ENCODE results near the gene PTPRN2.

The PTPRN2 gene

GRCh38 chr7:157542068-157543021 lies 1045.3 kb downstream of the PTPRN2 start:
- DNase-seq: no peak

DNA sequence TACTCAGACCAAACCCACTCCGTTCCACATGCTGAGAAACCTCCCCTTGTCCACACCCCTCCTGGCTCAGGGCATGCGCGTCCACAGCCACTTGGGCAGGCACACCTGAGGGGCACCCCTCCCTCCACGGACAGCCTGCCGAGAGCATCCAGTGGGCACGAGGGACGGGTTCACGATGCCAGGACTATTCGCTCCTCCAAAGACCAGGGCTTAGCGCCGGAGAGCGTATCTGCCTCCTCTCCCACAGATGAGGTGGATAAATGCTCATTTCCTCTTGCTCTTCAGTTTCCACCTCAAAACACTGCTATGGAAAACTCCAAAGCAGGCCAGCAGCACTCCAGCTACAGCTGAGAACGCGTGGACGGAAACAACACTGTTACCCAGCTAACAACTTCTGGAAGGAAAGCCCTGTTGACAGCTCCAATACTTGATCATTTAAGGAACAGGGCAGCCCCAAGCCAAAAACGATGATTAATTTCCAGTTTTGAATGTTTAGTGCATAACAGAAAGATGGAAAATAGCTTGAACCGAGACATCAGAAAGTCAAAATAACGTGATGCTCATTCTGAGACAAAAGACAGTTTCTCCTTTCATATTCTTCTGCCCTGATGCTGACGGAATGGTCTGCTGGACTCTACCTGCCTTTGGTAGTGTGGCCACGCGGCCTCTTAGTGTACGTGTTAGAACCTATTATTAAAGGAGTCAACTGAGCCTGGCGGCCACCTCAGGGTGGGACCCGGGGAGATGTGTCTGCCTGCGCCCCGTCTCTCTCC lies 1046.1 kb downstream of the PTPRN2 start:
- DNase-seq: no peak

- DNase-seq: no peak
Observed at GRCh38 chr7:157540606-157541294, 1046.9 kb downstream of the PTPRN2 start.

GRCh38 chr7:157540020-157540419 lies 1047.6 kb downstream of the PTPRN2 start:
- no peak for DNase-seq

DNA sequence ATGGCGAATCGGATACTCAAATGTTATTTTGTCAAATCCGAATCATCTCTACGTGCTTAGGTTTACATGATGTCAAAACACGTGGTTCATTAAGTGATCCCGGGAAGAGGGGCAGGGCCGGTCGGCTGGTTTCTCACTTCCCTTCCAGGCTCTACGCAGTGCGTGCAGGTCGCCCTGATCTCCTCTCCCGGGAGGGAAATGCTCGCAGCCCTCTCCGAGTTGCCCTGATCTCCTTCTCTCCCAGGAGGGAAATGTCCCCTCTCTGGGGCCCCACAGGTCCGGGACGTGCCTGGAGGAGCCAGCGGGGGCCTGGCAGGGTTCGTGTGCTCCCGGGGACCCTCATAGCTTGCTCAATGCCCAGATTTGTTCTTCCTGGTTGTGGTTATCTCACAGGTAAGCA lies 1048.1 kb downstream of the PTPRN2 start:
- no peak for DNase-seq

DNA sequence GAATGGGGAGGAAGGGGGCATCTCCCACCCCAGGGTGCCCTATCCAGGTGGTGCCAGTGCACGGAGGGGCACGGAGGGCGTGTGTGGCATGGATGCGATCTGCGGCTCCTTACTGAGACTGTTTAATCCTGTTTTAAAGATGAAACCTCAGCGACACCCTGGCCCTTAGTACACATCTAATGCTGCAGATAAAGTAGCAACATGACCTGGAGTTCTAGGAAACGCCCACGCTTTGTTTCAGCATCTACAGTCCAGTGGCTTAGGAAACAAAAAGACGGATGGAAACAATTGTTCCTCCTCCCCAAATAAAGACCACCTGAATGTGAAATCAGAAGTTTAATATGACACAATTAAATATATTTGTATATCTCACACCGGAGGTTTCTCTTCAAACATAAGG lies 1048.9 kb downstream of the PTPRN2 start:
- no peak for DNase-seq

DNA sequence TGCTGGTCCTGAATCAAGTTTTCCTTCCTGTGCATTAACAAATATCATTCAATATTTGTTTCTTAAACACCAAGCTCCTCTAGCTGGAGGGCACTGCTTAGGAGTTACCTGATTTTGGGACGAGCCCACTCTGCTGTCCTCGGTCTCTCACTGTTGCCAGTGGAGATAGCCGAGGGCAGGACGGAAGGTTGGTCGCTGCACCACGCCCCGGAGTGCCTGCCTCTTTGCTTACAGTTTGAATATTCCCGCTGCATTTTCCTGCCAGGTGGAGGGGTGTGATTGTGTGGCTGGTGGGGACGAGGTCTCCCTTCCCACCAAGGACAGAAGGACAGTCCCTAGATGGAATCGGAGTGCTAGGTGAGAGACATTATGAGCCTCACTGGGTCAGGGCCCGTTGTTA lies 1049.3 kb downstream of the PTPRN2 start:
- DNase-seq: no peak

- DNase-seq: no peak
Observed at GRCh38 chr7:157537056-157537455, 1050.6 kb downstream of the PTPRN2 start.

DNA sequence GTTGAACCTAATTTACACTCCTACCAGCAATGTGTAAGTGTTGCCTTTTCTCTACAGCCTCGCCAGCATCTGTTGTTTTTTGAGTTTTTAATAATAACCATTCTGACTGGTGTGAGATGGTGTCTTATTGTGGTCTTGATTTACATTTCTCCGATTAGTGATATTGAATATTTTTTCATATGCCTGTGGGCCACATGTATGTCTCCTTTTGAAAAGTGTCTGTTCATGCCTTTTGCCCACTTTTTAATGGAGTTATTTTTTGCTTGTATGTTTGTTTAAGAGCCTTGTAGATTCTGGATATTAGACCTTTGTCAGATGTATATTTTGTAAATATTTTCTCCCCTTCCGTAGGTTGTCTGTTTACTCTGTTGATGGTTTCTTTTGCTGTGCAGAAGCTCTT lies 1055.6 kb downstream of the PTPRN2 start:
- no peak for DNase-seq

- no peak for DNase-seq
Observed at GRCh38 chr7:157529768-157530560, 1057.7 kb downstream of the PTPRN2 start.

GRCh38 chr7:157528785-157529341 lies 1058.8 kb downstream of the PTPRN2 start:
- DNase-seq: no peak

GRCh38 chr7:157527686-157528085 lies 1059.9 kb downstream of the PTPRN2 start:
- DNase-seq: no peak

- DNase-seq: no peak
Observed at GRCh38 chr7:157526913-157527634, 1060.5 kb downstream of the PTPRN2 start.

DNA sequence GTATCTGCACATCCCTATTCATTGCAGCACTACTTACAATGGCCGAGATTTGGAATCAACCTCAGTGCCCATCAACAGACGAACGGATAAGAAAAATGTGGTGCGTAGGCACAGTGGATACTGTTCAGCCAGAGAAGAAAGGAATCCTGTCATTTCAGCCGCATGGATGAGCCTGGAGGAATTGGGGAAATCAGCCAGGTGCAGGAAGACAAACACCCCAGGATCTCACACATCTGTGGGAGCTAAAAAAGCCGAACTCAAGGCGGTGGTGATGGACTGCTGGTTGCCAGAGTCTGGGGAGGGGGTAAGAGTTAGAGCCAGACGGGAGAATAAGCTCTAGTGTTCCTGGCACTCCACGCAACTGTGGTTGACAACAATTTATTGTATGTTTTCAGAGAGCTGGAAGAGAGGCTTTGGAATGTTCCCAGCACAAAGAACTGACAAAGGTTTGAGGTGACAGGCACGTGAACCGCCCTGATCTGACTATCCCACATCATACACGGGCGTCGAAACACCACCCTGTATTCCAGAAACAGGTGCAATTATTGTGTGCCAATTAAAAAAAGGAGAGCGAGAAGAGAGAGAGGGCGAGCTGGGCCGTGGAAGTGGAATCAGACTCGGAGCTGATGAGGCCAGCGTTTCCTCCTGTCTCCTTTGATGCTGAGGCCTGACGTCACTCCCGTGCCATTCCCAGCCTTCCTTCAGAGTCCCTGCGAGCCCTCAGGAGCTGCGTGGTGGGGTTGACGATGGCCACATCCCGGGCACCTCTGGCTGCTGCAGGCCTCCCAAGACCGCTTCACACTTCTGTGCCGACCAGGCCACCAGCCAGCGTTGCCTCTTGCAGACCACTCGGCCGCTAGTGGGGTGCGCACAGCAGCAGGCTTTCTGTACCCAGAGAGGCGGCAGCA lies 1061.4 kb downstream of the PTPRN2 start:
- DNase-seq: no peak

GRCh38 chr7:157525491-157525915 lies 1062.1 kb downstream of the PTPRN2 start:
- DNase-seq: no peak

GRCh38 chr7:157524731-157525130 lies 1062.9 kb downstream of the PTPRN2 start:
- DNase-seq: no peak

DNA sequence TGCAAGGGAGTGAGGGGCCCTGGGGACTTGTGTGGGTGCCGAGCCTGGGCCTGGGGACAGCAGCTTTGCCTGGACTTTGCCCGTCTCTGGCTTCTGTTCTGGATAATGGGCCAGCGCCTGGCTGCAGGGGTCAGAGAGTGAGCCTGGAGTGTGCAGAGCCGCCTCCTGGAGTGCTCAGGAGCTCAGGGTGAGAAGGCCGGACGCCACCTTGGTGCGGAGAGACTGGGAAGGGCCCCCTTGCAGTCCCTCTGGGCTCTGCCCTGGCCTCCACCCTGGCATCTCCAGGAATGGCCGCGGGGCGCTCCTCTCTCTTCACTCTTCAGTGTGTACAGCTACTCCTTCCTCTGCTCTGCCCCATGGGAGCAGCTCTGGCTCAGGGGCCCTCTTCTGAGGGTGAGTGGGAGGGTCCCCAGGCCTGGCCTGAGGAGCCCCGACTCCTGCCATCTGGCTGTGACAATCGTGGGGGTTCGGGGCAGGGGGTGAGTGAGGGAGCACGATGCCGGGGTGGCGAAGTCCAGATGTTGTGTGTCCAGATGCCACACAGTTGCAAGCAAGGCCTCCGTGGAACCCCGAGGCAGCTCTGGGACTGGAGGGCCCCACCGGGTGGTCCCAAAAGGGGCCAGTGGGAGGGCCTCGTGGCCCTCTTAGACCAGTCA lies 1063.7 kb downstream of the PTPRN2 start:
- no peak for DNase-seq

DNA sequence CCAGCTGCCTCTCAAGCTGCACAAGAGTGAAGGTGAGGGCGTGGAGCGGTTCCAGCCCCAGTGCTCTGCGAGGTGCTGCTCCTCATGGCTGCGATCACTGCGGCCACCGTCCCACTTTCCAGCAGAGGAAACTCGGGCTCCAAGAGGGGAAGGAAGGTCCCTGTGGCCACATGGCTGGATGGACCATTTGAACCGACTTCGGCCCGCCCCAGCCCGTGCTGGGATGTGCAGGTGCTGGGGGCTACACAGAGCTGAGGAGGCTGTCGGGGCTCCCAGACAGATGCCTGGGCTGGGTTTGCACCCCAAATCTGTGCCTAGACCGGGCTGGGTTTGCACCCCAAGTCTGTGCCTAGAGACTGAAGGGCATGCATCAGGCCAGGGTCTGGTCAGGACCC lies 1064.3 kb downstream of the PTPRN2 start:
- DNase-seq: no peak

GRCh38 chr7:157522954-157523353 lies 1064.7 kb downstream of the PTPRN2 start:
- no peak for DNase-seq

- DNase-seq: no peak
Observed at GRCh38 chr7:157522189-157522588, 1065.4 kb downstream of the PTPRN2 start.
